HCT116 (cell line): ENCODE results near the gene TOM1. TPM values are rescaled to one million over a fixed set of nuclear protein-coding genes. Genes with fewer than 3 reads are reported as not detected.

ENCODE experiments used
- ATAC-seq: fragments of 200-7000 bp; cut with Tn5 transposase; 2 replicates; pipeline ENCODE4 v1.9.1; 2020; ENCODE audit warnings: mild to moderate bottlenecking, moderate library complexity
- BruUV-seq: library from RNA; stranded (reverse); fragments of 400-500 nt; replicated peaks from 2 replicates; lab custom pipeline; 2021; lab: Mats Ljungman, UMichigan
- CTCF ChIA-PET: fragments of 300-600 bp; sonication (Branson Sonifier 250); formaldehyde crosslinking; loops from one replicate; lab custom pipeline; 2021; ENCODE audit warnings: antibody characterized with exemption; lab: Charles Lee
- POLR2A ChIA-PET: fragments of 300-600, 350-600 bp; sonication (Branson Sonifier 250); formaldehyde crosslinking; loops from one replicate; lab custom pipeline; 2021; ENCODE audit warnings: antibody characterized with exemption; lab: Charles Lee
- RAD21 ChIA-PET, 2 experiments: fragments of 300-600 bp; sonication (Branson Sonifier 250); formaldehyde crosslinking; loops; one replicate each; lab custom pipeline; 2023; ENCODE audit warnings: low total read pairs in 2 of 2; ENCODE audit not compliant: uncharacterized antibody in 2 of 2, unreplicated experiment in 2 of 2, low non-redundant PET in 1 of 2; lab: Charles Lee
- DNase-seq: peaks from one replicate; pipeline ENCODE4 v3.0.0-alpha.2; 2010; ENCODE audit warnings: low read depth, low spot score
- H2AFZ ChIP-seq: fragments of 200-600 bp; shearing (Covaris generic), sonication (generic); 2 replicates; pipeline ENCODE4 v1.6.1; 2017; ENCODE audit warnings: low read depth, mixed run types, mixed read lengths, antibody characterized with exemption, low read length; ENCODE audit not compliant: poor library complexity, severe bottlenecking
- H3K27ac ChIP-seq: 2 replicates; pipeline ENCODE4 v1.5.1; 2012; ENCODE audit warnings: low read depth, low read length
- H3K27me3 ChIP-seq: fragments of 200-600 bp; sonication (generic); 2 replicates; pipeline ENCODE4 v1.6.1; 2016; ENCODE audit warnings: mixed run types, low read length, mixed read lengths; ENCODE audit not compliant: insufficient read depth
- H3K36me3 ChIP-seq, 2 experiments: fragments of 200-500 bp in 1 of 2; fragments of 200-600 bp in 1 of 2; sonication (Bioruptor generic) in 1 of 2; sonication (generic) in 1 of 2; 2 replicates each; pipeline versions ENCODE4 v1.5.1 to v1.6.1; 2014 to 2016; ENCODE audit warnings: low read length in 2 of 2, inconsistent platforms in 1 of 2, mixed read lengths in 1 of 2, mixed run types in 1 of 2; ENCODE audit not compliant: insufficient read depth in 2 of 2, control insufficient read depth in 1 of 2
- H3K4me1 ChIP-seq, 2 experiments: fragments of 200-600 bp in 1 of 2; sonication (generic) in 1 of 2; 2 replicates each; pipeline versions ENCODE4 v1.5.1 to v1.6.1; 2012 to 2017; ENCODE audit warnings: low read length in 2 of 2, inconsistent platforms in 1 of 2, mild to moderate bottlenecking in 1 of 2, mixed read lengths in 1 of 2, mixed run types in 1 of 2, moderate library complexity in 1 of 2; ENCODE audit not compliant: insufficient read depth in 2 of 2, control insufficient read depth in 1 of 2
- H3K4me2 ChIP-seq: fragments of 200-600 bp; sonication (generic); 2 replicates; pipeline ENCODE4 v1.6.1; 2017; ENCODE audit warnings: mixed run types, low read length, mixed read lengths
- H3K4me3 ChIP-seq, 2 experiments: fragments of 200-600 bp in 1 of 2; sonication (generic) in 1 of 2; replicated peaks in 1 of 2; 2 replicates each; pipeline ENCODE4 v1.5.1; 2011 to 2016; ENCODE audit warnings: low read length in 2 of 2, control low read depth in 1 of 2, low read depth in 1 of 2, mild to moderate bottlenecking in 1 of 2, mixed read lengths in 1 of 2, mixed run types in 1 of 2
- H3K79me2 ChIP-seq: fragments of 200-600 bp; sonication (generic); 2 replicates; pipeline ENCODE4 v1.6.1; 2017; ENCODE audit warnings: mild to moderate bottlenecking, mixed run types, low read length, moderate library complexity, mixed read lengths; ENCODE audit not compliant: insufficient read depth
- H3K9ac ChIP-seq: fragments of 200-600 bp; sonication (generic); 2 replicates; pipeline ENCODE4 v1.6.1; 2016; ENCODE audit warnings: low read length, mixed read lengths
- H3K9me2 ChIP-seq: fragments of 200-600 bp; sonication (generic), shearing (Covaris generic); 2 replicates; pipeline ENCODE4 v1.6.1; 2017; ENCODE audit warnings: mixed run types, mild to moderate bottlenecking, moderate library complexity; ENCODE audit not compliant: insufficient read depth
- H3K9me3 ChIP-seq, 2 experiments: fragments of 200-500 bp in 1 of 2; fragments of 200-600 bp in 1 of 2; sonication (Bioruptor generic) in 1 of 2; sonication (generic) in 1 of 2; 2 replicates each; pipeline ENCODE4 v1.6.1; 2014 to 2017; ENCODE audit warnings: low read length in 2 of 2, mixed read lengths in 2 of 2, inconsistent platforms in 1 of 2, low read depth in 1 of 2, mild to moderate bottlenecking in 1 of 2, mixed run types in 1 of 2, moderate library complexity in 1 of 2; ENCODE audit not compliant: control insufficient read depth in 1 of 2, insufficient read depth in 1 of 2
- H4K20me1 ChIP-seq: fragments of 200-600 bp; sonication (generic), shearing (Covaris generic); 2 replicates; pipeline ENCODE4 v1.6.1; 2017; ENCODE audit warnings: mixed run types, mild to moderate bottlenecking, moderate library complexity; ENCODE audit not compliant: insufficient read depth
- CBX3 ChIP-seq: IDR thresholded peaks from 2 replicates; pipeline ENCODE4 v1.6.1; 2012; ENCODE audit warnings: low read depth
- EGR1 ChIP-seq: IDR thresholded peaks from 2 replicates; pipeline ENCODE4 v1.6.1; 2012; ENCODE audit warnings: low read depth
- ELF1 ChIP-seq: IDR thresholded peaks from 2 replicates; pipeline ENCODE4 v1.6.1; 2012; ENCODE audit warnings: low read depth, borderline replicate concordance
- FOSL1 ChIP-seq: IDR thresholded peaks from 2 replicates; pipeline ENCODE4 v1.6.1; 2012; ENCODE audit warnings: low read depth
- JUND ChIP-seq: IDR thresholded peaks from 2 replicates; pipeline ENCODE4 v1.6.1; 2012
- POLR2A ChIP-seq: IDR thresholded peaks from 2 replicates; pipeline ENCODE4 v1.7.0; 2011; ENCODE audit warnings: borderline replicate concordance; ENCODE audit not compliant: insufficient read depth, insufficient read length; ENCODE audit errors: extremely low read depth
- POLR2AphosphoS5 ChIP-seq: IDR thresholded peaks from 2 replicates; pipeline ENCODE4 v1.6.1; 2011; ENCODE audit warnings: mild to moderate bottlenecking, low read depth, low read length, moderate library complexity
- RAD21 ChIP-seq: IDR thresholded peaks from 2 replicates; pipeline ENCODE4 v1.6.1; 2012; ENCODE audit warnings: low read depth, mild to moderate bottlenecking
- SIN3A ChIP-seq: IDR thresholded peaks from 2 replicates; pipeline ENCODE4 v1.6.1; 2012; ENCODE audit warnings: low read depth
- SP1 ChIP-seq: IDR thresholded peaks from 2 replicates; pipeline ENCODE4 v1.6.1; 2012; ENCODE audit warnings: low read depth
- SRF ChIP-seq: IDR thresholded peaks from 2 replicates; pipeline ENCODE4 v1.6.1; 2012; ENCODE audit warnings: low read depth
- TCF7L2 ChIP-seq: IDR thresholded peaks from 2 replicates; pipeline ENCODE4 v1.7.0; 2011; ENCODE audit warnings: borderline replicate concordance, inconsistent platforms; ENCODE audit not compliant: insufficient read depth, insufficient read length; ENCODE audit errors: extremely low read depth
- YY1 ChIP-seq: IDR thresholded peaks from 2 replicates; pipeline ENCODE4 v1.6.1; 2011; ENCODE audit warnings: low read length, low read depth, moderate library complexity, mild to moderate bottlenecking; ENCODE audit not compliant: insufficient replicate concordance; ENCODE audit errors: extremely low read depth
- ZFX ChIP-seq: fragments of 450-650 bp; IDR thresholded peaks from 2 replicates; pipeline ENCODE4 v1.6.1; 2017
- intact Hi-C: fragments of 100-400 bp; cut with micrococcal nuclease; formaldehyde crosslinking; loops from 2 replicates; pipeline ENCODE4 v1.10.0; 2022
- total RNA-seq: library from RNA; stranded (reverse); gene quantifications from one replicate; pipeline ENCODE4 v1.2.1, GENCODE V29; 2021; ENCODE audit not compliant: unreplicated experiment
- TF ChIP-seq, protein P1 (sequence below): IDR thresholded peaks from 2 replicates; pipeline ENCODE4 v1.6.1; 2011; ENCODE audit warnings: mild to moderate bottlenecking, low read length, moderate library complexity; ENCODE audit not compliant: insufficient replicate concordance; ENCODE audit errors: extremely low read depth
- TF ChIP-seq, protein P2 (sequence below): IDR thresholded peaks from 2 replicates; pipeline ENCODE4 v1.6.1; 2012
- TF ChIP-seq, protein P3 (sequence below): IDR thresholded peaks from 2 replicates; pipeline ENCODE4 v1.6.1; 2012

TOM1 gene
- total RNA-seq, 1 experiment from 2014 or later = 18.0 TPM

DNA sequence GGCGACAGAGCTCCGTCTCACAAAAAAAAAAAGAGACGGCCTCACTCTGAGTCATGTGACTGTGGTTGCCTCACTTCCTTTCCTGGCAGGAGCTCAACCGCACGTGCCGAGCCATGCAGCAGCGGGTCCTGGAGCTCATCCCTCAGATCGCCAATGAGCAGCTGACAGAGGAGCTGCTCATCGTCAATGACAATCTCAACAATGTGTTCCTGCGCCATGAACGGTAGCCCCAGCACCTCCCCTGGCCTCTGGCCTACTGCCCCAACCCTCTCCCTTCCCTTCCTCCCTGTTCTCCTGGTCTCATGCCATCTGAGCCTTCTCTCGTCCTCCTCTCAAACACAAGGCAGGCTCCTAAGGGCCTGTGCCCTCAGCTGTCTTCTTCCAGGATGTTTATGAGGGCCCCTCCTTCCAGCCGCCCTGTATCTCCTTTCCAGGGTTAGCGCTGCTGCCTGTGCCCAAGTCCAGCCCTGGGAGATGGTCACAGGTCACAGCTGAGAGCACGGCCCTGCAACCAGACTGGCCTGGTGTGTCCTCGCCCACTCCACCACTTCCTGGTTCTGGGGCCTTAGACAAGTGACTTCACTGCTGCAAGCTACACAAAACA, 30.7 kb downstream of the TOM1 start:
- H2AFZ ChIP-seq = no peak overlapping the region
- H3K9ac ChIP-seq = no peak overlapping the region
- no peaks in the 10 kb centered on the region for H3K9me2 ChIP-seq
- DNase-seq = no peak
- ChIA-PET POLR2A (no interaction called here), CTCF (no interaction called here), RAD21 (no interaction called here)
- H3K4me3 ChIP-seq = no peak overlapping the region
- H3K27me3 ChIP-seq = no peaks in the 10 kb centered on the region
- no peaks in the 10 kb centered on the region for H3K79me2 ChIP-seq
- H3K36me3 ChIP-seq = peaks cover 0 to 6% of the 10 kb centered on the region in 2 experiments; a peak in 1 of 4 replicates
- no TSS peak for BruUV-seq
- H3K4me2 ChIP-seq = no peak overlapping the region
- H4K20me1 ChIP-seq = no peaks in the 10 kb centered on the region
- no peak overlapping the region for H3K27ac ChIP-seq
- H3K9me3 ChIP-seq = no peaks in the 10 kb centered on the region
- H3K4me1 ChIP-seq = no peaks in the 10 kb centered on the region
- intact Hi-C loops = no loop called here
- TF ChIP-seq RAD21 (no peak), TCF7L2 (no peak), SP1 (no peak), EGR1 (no peak), FOSL1 (no peak), YY1 (no peak), JUND (no peak), POLR2AphosphoS5 (no peak), SIN3A (no peak), SRF (no peak), ZFX (no peak), ELF1 (no peak), CBX3 (no peak), POLR2A (no peak)
- TF ChIP-seq, protein P1, sequence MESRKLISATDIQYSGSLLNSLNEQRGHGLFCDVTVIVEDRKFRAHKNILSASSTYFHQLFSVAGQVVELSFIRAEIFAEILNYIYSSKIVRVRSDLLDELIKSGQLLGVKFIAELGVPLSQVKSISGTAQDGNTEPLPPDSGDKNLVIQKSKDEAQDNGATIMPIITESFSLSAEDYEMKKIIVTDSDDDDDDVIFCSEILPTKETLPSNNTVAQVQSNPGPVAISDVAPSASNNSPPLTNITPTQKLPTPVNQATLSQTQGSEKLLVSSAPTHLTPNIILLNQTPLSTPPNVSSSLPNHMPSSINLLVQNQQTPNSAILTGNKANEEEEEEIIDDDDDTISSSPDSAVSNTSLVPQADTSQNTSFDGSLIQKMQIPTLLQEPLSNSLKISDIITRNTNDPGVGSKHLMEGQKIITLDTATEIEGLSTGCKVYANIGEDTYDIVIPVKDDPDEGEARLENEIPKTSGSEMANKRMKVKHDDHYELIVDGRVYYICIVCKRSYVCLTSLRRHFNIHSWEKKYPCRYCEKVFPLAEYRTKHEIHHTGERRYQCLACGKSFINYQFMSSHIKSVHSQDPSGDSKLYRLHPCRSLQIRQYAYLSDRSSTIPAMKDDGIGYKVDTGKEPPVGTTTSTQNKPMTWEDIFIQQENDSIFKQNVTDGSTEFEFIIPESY = no peak
- TF ChIP-seq, protein P2, sequence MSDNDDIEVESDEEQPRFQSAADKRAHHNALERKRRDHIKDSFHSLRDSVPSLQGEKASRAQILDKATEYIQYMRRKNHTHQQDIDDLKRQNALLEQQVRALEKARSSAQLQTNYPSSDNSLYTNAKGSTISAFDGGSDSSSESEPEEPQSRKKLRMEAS = no peak
- TF ChIP-seq, protein P3, sequence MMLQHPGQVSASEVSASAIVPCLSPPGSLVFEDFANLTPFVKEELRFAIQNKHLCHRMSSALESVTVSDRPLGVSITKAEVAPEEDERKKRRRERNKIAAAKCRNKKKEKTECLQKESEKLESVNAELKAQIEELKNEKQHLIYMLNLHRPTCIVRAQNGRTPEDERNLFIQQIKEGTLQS = no peak
- ATAC-seq = no peak
